A549 (cell line): Measurements from ENCODE around the gene SEMA7A. TPM values are rescaled to one million over a fixed set of nuclear protein-coding genes. Genes with fewer than 3 reads are reported as not detected.

ENCODE experiments used
- ATAC-seq, 2 experiments: fragments of 200-7000 bp in 1 of 2; fragments of >200 bp in 1 of 2; cut with Nextera tagmentation in 1 of 2; cut with Tn5 transposase in 1 of 2; 3 replicates each; pipeline versions ENCODE4 v1.8.0 to v1.9.1; 2018 to 2020; ENCODE audit warnings: mild to moderate bottlenecking in 1 of 2, moderate library complexity in 1 of 2
- CTCF ChIA-PET: fragments of 300-600 bp; sonication (Branson Sonifier 250); formaldehyde crosslinking; extraction: SDS; loops from one replicate; lab custom pipeline; 2021; ENCODE audit warnings: antibody characterized with exemption, inconsistent platforms; lab: Yijun Ruan, JAX
- POLR2A ChIA-PET: fragments of 350-600 bp; formaldehyde crosslinking; extraction: SDS; loops from one replicate; lab custom pipeline; 2021; ENCODE audit warnings: antibody characterized with exemption, inconsistent platforms; lab: Yijun Ruan, JAX
- DNase-seq, 2 experiments: peaks; one replicate each; pipeline versions ENCODE4 v3.0.0 to v3.0.0-alpha.2; 2011 to 2016; ENCODE audit warnings: low read depth in 1 of 2, low spot score in 1 of 2
- FAIRE-seq: peaks from 2 replicates; lab custom pipeline; 2011; peaks lifted over from hg19 to GRCh38; lab: Jason Lieb, UNC
- H3K27ac ChIP-seq, 2 experiments: fragments of >200 bp; sonication (Bioruptor Twin); formaldehyde crosslinking; 3 replicates each; pipeline ENCODE4 v1.5.1; 2016 to 2017
- H3K4me1 ChIP-seq: fragments of >200 bp; sonication (Bioruptor Twin); formaldehyde crosslinking; 3 replicates; pipeline ENCODE4 v1.6.1; 2016
- H3K4me2 ChIP-seq: fragments of >200 bp; sonication (Bioruptor Twin); formaldehyde crosslinking; 3 replicates; pipeline ENCODE4 v1.6.1; 2016
- H3K4me3 ChIP-seq: fragments of >200 bp; sonication (Bioruptor Twin); formaldehyde crosslinking; 3 replicates; pipeline ENCODE4 v1.5.1; 2016
- H3K9me3 ChIP-seq: fragments of >200 bp; sonication (Bioruptor Twin); formaldehyde crosslinking; 3 replicates; pipeline ENCODE4 v1.6.1; 2016
- CEBPB ChIP-seq, 2 experiments: fragments of >200 bp in 1 of 2; sonication (Bioruptor Twin) in 1 of 2; formaldehyde crosslinking in 1 of 2; IDR thresholded peaks; 2 replicates each; pipeline ENCODE4 v1.6.1; 2012 to 2016
- EP300 ChIP-seq, 2 experiments: fragments of >200 bp; sonication (Bioruptor Twin); formaldehyde crosslinking; IDR thresholded peaks; 2 replicates in 1 of 2; 3 replicates in 1 of 2; pipeline ENCODE4 v1.6.1; 2016 to 2017
- FOSL2 ChIP-seq, 2 experiments: fragments of 450-650 bp in 1 of 2; fragments of >200 bp in 1 of 2; sonication (Bioruptor Twin) in 1 of 2; formaldehyde crosslinking; IDR thresholded peaks; 2 replicates each; pipeline versions ENCODE4 v1.5.0 to v1.6.1; 2016 to 2020; ENCODE audit warnings: mild to moderate bottlenecking in 1 of 2, moderate library complexity in 1 of 2
- FOXS1 ChIP-seq: fragments of 250-450 bp; sonication (Bioruptor Pico); IDR thresholded peaks from 2 replicates; pipeline ENCODE4 v1.5.0; 2020; ENCODE audit warnings: mild to moderate bottlenecking, moderate library complexity
- GATA3 ChIP-seq: IDR thresholded peaks from 2 replicates; pipeline ENCODE4 v1.6.1; 2012; ENCODE audit warnings: borderline replicate concordance
- HEYL ChIP-seq: fragments of 250-450 bp; sonication (Bioruptor Pico); IDR thresholded peaks from 2 replicates; pipeline ENCODE4 v1.8.0; 2021; ENCODE audit warnings: mild to moderate bottlenecking, moderate library complexity
- HOXB5 ChIP-seq: fragments of 250-450 bp; sonication (Bioruptor Pico); IDR thresholded peaks from 2 replicates; pipeline ENCODE4 v1.5.0; 2020; ENCODE audit warnings: mild to moderate bottlenecking, moderate library complexity
- KDM1A ChIP-seq: fragments of 200-600 bp; sonication (generic); IDR thresholded peaks from 2 replicates; pipeline ENCODE4 v1.6.1; 2016; ENCODE audit warnings: low read depth, mild to moderate bottlenecking
- NPAS2 ChIP-seq: fragments of 250-450 bp; sonication (Bioruptor Pico); IDR thresholded peaks from 2 replicates; pipeline ENCODE4 v1.8.0; 2022; ENCODE audit warnings: mild to moderate bottlenecking, moderate library complexity, borderline replicate concordance
- POLR2A ChIP-seq: IDR thresholded peaks from 2 replicates; pipeline ENCODE4 v1.6.1; 2012; ENCODE audit warnings: mild to moderate bottlenecking, low read length
- RFX5 ChIP-seq: fragments of 450-650 bp; IDR thresholded peaks from 2 replicates; pipeline ENCODE4 v1.7.1; 2014; ENCODE audit warnings: antibody characterized with exemption, mild to moderate bottlenecking, moderate library complexity
- TFCP2L1 ChIP-seq: fragments of 250-450 bp; sonication (Bioruptor Pico); IDR thresholded peaks from 2 replicates; pipeline ENCODE4 v1.5.0; 2021; ENCODE audit warnings: mild to moderate bottlenecking
- WGBS: methylation state at CpG from one replicate; pipeline ENCODE4 v1.1.6; 2017; ENCODE audit errors: missing lambda C conversion rate; 5-methylcytosine and 5-hydroxymethylcytosine counted together
- polyA plus RNA-seq, 4 experiments: library from polyadenylated mRNA; depleted of rRNA in 3 of 4; stranded (reverse); fragments of >200 nt; fragmentation: RNase III in 1 of 4; extraction: RNeasy Plus Mini Kit Qiagen cat#74134 plus additional on column Dnase treatment in 1 of 4; gene quantifications; 2 replicates in 3 of 4; 3 replicates in 1 of 4; pipeline ENCODE4 v1.2.3, GENCODE V29; 2011 to 2017
- TF ChIP-seq, protein P1 (sequence below): fragments of >200 bp; sonication (Bioruptor Twin); formaldehyde crosslinking; IDR thresholded peaks from 3 replicates; pipeline ENCODE4 v1.6.1; 2016
- TF ChIP-seq, protein P2 (sequence below): fragments of 250-450 bp; sonication (Bioruptor Pico); IDR thresholded peaks from 2 replicates; pipeline ENCODE4 v1.5.0; 2020; ENCODE audit warnings: low read depth, mild to moderate bottlenecking, moderate library complexity
- TF ChIP-seq, protein P3 (sequence below): fragments of >200 bp; sonication (Bioruptor Twin); formaldehyde crosslinking; IDR thresholded peaks from 3 replicates; pipeline ENCODE4 v1.5.1; 2016
- TF ChIP-seq, protein P4 (sequence below): IDR thresholded peaks from 2 replicates; pipeline ENCODE4 v1.6.1; 2012
- TF ChIP-seq, protein P5 (sequence below): fragments of 200-600 bp; sonication (generic); IDR thresholded peaks from 2 replicates; pipeline ENCODE4 v1.6.1; 2016; ENCODE audit warnings: antibody characterized with exemption, mild to moderate bottlenecking, moderate library complexity

The SEMA7A gene
- polyA plus RNA-seq, 2 of the 4 experiments (the other 2 are of a cell fraction) = 0.44 to 1.2 TPM

DNA sequence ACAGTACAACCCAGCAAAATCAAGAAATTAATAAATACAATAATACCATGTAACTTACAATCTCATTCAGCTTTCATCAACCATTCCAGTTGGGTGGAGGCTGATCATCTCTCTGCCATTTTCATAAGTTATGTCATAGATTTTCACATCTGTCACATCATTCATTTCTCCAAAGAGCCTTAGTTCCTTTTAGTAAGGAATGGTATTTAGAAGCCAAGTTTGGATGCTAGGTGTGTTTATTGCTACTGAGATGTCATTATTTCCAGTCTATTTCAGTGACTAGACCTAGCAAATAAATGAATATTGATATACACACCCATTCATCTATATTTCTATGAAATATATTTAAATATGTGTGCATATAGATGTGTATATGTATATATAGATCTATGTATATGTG lies 29.9 kb upstream of the SEMA7A start (continued):
- TF ChIP-seq, protein P1, sequence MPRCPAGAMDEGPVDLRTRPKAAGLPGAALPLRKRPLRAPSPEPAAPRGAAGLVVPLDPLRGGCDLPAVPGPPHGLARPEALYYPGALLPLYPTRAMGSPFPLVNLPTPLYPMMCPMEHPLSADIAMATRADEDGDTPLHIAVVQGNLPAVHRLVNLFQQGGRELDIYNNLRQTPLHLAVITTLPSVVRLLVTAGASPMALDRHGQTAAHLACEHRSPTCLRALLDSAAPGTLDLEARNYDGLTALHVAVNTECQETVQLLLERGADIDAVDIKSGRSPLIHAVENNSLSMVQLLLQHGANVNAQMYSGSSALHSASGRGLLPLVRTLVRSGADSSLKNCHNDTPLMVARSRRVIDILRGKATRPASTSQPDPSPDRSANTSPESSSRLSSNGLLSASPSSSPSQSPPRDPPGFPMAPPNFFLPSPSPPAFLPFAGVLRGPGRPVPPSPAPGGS = no peak
- TF ChIP-seq, protein P2, sequence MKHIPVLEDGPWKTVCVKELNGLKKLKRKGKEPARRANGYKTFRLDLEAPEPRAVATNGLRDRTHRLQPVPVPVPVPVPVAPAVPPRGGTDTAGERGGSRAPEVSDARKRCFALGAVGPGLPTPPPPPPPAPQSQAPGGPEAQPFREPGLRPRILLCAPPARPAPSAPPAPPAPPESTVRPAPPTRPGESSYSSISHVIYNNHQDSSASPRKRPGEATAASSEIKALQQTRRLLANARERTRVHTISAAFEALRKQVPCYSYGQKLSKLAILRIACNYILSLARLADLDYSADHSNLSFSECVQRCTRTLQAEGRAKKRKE (CRISPR knock-in tag) = no peak
- TF ChIP-seq EP300 (IDR thresholded peaks at IDR 0.05) (no peak), FOSL2 (IDR thresholded peaks at IDR 0.05) (no peak), FOSL2 (CRISPR knock-in tag; IDR thresholded peaks at IDR 0.05) (no peak), TFCP2L1 (CRISPR knock-in tag) (no peak), RFX5 (no peak), FOXS1 (CRISPR knock-in tag) (no peak), NPAS2 (no peak), POLR2A (no peak), HOXB5 (no peak), KDM1A (no peak), GATA3 (no peak), HEYL (CRISPR knock-in tag) (no peak)
- TF ChIP-seq, protein P3, sequence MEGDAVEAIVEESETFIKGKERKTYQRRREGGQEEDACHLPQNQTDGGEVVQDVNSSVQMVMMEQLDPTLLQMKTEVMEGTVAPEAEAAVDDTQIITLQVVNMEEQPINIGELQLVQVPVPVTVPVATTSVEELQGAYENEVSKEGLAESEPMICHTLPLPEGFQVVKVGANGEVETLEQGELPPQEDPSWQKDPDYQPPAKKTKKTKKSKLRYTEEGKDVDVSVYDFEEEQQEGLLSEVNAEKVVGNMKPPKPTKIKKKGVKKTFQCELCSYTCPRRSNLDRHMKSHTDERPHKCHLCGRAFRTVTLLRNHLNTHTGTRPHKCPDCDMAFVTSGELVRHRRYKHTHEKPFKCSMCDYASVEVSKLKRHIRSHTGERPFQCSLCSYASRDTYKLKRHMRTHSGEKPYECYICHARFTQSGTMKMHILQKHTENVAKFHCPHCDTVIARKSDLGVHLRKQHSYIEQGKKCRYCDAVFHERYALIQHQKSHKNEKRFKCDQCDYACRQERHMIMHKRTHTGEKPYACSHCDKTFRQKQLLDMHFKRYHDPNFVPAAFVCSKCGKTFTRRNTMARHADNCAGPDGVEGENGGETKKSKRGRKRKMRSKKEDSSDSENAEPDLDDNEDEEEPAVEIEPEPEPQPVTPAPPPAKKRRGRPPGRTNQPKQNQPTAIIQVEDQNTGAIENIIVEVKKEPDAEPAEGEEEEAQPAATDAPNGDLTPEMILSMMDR = no peak

DNA sequence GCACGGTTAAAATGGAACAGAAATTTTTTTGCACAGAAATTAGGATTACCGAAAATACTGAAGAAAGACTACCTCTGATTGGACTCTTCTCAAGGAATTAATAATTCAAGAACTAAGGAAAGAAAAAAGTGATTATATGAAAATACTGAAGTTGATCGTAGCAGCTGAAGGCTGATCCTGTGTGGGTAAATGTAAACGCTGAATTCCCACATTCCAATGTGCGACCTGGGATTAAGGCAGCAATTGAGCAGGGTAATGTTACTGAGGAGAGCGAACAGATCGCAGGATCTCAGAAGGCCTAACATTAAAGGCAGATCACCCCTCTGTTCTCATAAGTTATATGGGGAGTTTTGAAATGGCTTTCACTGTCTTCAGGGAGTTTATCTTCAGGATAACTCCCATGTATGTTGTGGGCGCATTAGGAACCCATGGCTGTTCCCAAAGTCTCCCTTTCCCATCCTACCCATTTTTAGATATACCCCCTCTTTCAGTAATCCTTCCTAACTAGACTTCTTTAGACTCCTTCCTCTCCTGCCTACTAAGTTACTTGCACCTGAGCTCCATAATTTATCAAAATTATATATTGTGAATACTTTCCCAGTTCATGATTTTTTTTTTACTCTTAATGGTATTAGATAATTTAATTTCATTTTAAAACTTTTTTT lies 28.2 kb upstream of the SEMA7A start:
- DNase-seq = no peak
- Histone ChIP-seq H3K9me3 (no peaks in the 10 kb centered on the region), H3K4me3 (peak overlapping the region; percentile 73), H3K27ac (peak overlapping the region; percentile 76 to 90), H3K4me2 (peak overlapping the region; percentile 92), H3K4me1 (0 out of 3 replicates have a peak, but pooled peaks cover 6% of the 10 kb centered on the region)
- 0 out of 6 replicates have a peak, but pooled peaks of 1 of the 2 experiments have one; percentile 10 for ATAC-seq
- 28% methylated on average over 8 of the region's 8 CpGs for WGBS
- CTCF ChIA-PET = interaction anchor here (0.6 to 2.1 kb wide), 3 partner anchors 21 to 157 kb away, joined by 3 to 5 read pairs (median 3); no protein-coding TSS in a partner anchor
- POLR2A ChIA-PET = interaction anchor here (0.6 kb wide), 1 partner anchor 82 kb away, joined by 7 read pairs; no protein-coding TSS in a partner anchor
- FAIRE-seq = no peak
- TF ChIP-seq, protein P4, sequence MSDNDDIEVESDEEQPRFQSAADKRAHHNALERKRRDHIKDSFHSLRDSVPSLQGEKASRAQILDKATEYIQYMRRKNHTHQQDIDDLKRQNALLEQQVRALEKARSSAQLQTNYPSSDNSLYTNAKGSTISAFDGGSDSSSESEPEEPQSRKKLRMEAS = no peak
- TF ChIP-seq, protein P5, sequence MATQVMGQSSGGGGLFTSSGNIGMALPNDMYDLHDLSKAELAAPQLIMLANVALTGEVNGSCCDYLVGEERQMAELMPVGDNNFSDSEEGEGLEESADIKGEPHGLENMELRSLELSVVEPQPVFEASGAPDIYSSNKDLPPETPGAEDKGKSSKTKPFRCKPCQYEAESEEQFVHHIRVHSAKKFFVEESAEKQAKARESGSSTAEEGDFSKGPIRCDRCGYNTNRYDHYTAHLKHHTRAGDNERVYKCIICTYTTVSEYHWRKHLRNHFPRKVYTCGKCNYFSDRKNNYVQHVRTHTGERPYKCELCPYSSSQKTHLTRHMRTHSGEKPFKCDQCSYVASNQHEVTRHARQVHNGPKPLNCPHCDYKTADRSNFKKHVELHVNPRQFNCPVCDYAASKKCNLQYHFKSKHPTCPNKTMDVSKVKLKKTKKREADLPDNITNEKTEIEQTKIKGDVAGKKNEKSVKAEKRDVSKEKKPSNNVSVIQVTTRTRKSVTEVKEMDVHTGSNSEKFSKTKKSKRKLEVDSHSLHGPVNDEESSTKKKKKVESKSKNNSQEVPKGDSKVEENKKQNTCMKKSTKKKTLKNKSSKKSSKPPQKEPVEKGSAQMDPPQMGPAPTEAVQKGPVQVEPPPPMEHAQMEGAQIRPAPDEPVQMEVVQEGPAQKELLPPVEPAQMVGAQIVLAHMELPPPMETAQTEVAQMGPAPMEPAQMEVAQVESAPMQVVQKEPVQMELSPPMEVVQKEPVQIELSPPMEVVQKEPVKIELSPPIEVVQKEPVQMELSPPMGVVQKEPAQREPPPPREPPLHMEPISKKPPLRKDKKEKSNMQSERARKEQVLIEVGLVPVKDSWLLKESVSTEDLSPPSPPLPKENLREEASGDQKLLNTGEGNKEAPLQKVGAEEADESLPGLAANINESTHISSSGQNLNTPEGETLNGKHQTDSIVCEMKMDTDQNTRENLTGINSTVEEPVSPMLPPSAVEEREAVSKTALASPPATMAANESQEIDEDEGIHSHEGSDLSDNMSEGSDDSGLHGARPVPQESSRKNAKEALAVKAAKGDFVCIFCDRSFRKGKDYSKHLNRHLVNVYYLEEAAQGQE = no peak
- TF ChIP-seq CEBPB (IDR thresholded peaks at IDR 0.05) = no peak
- no peak for TF ChIP-seq FOSL2 (IDR thresholded peaks at IDR 0.05)
- no peak for TF ChIP-seq FOSL2 (CRISPR knock-in tag; IDR thresholded peaks at IDR 0.05)
